WTC11 (cell line): ENCODE measurements around the gene ARHGAP18.

Experiments used
- ARID4B ChIP-seq: sonication (generic); formaldehyde crosslinking; IDR thresholded peaks from 2 replicates; pipeline ENCODE4 v1.8.0; 2023; ENCODE audit warnings: missing genetic modification reagents, mild to moderate bottlenecking, borderline replicate concordance
- ATF2 ChIP-seq: sonication (generic); formaldehyde crosslinking; IDR thresholded peaks from 2 replicates; pipeline ENCODE4 v1.8.1; 2022; ENCODE audit warnings: low read depth, missing genetic modification reagents, borderline replicate concordance
- ATF3 ChIP-seq: sonication (generic); formaldehyde crosslinking; conservative IDR thresholded peaks from 2 replicates; pipeline ENCODE4 v1.8.1; 2022; ENCODE audit warnings: mild to moderate bottlenecking, missing genetic modification reagents
- CTCF ChIP-seq: fragments of 200-600 bp; IDR thresholded peaks from 2 replicates; pipeline ENCODE4 v1.8.0; 2022; ENCODE audit warnings: antibody characterized with exemption
- E2F4 ChIP-seq: sonication (generic); formaldehyde crosslinking; IDR thresholded peaks from 2 replicates; pipeline ENCODE4 v1.8.1; 2022; ENCODE audit warnings: low read depth, mild to moderate bottlenecking, moderate library complexity, missing genetic modification reagents, borderline replicate concordance
- FOXK1 ChIP-seq: sonication (generic); formaldehyde crosslinking; IDR thresholded peaks from 2 replicates; pipeline ENCODE4 v1.8.0; 2022; ENCODE audit warnings: mild to moderate bottlenecking, moderate library complexity, missing genetic modification reagents
- NFYB ChIP-seq: sonication (generic); formaldehyde crosslinking; conservative IDR thresholded peaks from 2 replicates; pipeline ENCODE4 v1.8.0; 2022; ENCODE audit warnings: low read depth, missing genetic modification reagents
- NR1H2 ChIP-seq: sonication (generic); formaldehyde crosslinking; IDR thresholded peaks from 2 replicates; pipeline ENCODE4 v1.9.0; 2021; ENCODE audit warnings: mild to moderate bottlenecking, moderate library complexity, missing genetic modification reagents
- SMAD3 ChIP-seq: sonication (generic); formaldehyde crosslinking; IDR thresholded peaks from 2 replicates; pipeline ENCODE4 v1.8.0; 2022; ENCODE audit warnings: missing genetic modification reagents, mild to moderate bottlenecking, borderline replicate concordance
- TEAD4 ChIP-seq: sonication (generic); formaldehyde crosslinking; IDR thresholded peaks from 2 replicates; pipeline ENCODE4 v1.8.0; 2022; ENCODE audit warnings: mild to moderate bottlenecking, missing genetic modification reagents
- USF2 ChIP-seq: sonication (generic); formaldehyde crosslinking; IDR thresholded peaks from 2 replicates; pipeline ENCODE4 v1.8.1; 2023; ENCODE audit warnings: mild to moderate bottlenecking, missing genetic modification reagents, moderate library complexity
- ZBTB21 ChIP-seq: sonication (generic); formaldehyde crosslinking; IDR thresholded peaks from 2 replicates; pipeline ENCODE4 v1.8.1; 2023; ENCODE audit warnings: mild to moderate bottlenecking, missing genetic modification reagents, borderline replicate concordance
- ZNF138 ChIP-seq: sonication (generic); formaldehyde crosslinking; conservative IDR thresholded peaks from 2 replicates; pipeline ENCODE4 v1.8.1; 2022; ENCODE audit warnings: mild to moderate bottlenecking, moderate library complexity, missing genetic modification reagents
- ZNF425 ChIP-seq: fragments of 250-450 bp; sonication (Bioruptor Pico); conservative IDR thresholded peaks from 2 replicates; pipeline ENCODE4 v1.9.0; 2021; ENCODE audit warnings: mild to moderate bottlenecking

GRCh38 chr6:129615020-129615419 is 95.0 kb downstream of the ARHGAP18 start:
- TF ChIP-seq CTCF (no peak), E2F4 (CRISPR knock-in tag) (no peak), USF2 (CRISPR knock-in tag) (no peak), ZBTB21 (CRISPR knock-in tag) (no peak), ATF3 (no peak), TEAD4 (no peak), SMAD3 (CRISPR knock-in tag) (no peak), FOXK1 (CRISPR knock-in tag) (no peak), ATF2 (CRISPR knock-in tag) (no peak), NFYB (CRISPR knock-in tag) (no peak), ZNF138 (CRISPR knock-in tag) (no peak), ZNF425 (CRISPR knock-in tag) (no peak), NR1H2 (CRISPR knock-in tag) (no peak), ARID4B (no peak)
